Measurements from ENCODE around the gene PHEX.

Gene PHEX

DNA sequence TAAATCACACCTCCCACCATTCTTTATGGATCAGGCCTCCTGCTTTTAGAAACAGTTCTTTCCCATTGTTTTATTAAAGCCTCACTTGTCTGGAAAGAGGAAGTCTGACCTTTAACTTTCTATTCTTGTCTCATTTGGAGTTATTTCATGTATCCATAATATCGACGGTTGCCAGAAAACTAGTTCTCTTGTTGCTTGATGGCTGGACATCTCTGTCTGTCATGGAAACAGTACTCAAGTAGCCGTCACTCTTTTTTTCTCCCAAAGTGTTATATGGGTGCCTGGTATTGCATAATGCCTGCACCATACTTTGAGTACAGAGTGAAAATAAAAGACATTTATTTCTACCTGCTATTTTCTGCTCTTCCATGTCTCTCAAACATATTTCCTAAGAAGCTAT is 61.4 kb downstream of the PHEX start:
- H4K20me1 ChIP-seq (ENCODE audit: insufficient read depth, low read length): no peaks in the 10 kb centered on the region
- no peaks in the 10 kb centered on the region for H3K9me2 ChIP-seq (ENCODE audit: low read depth, low read length)
- no peak overlapping the region for H2AFZ ChIP-seq (ENCODE audit: low read length)
- no peak overlapping the region for H3K4me2 ChIP-seq (ENCODE audit: low read length)
- no peaks in the 10 kb centered on the region for H3K4me1 ChIP-seq (ENCODE audit: insufficient read depth, low read length, severe bottlenecking)
- no peaks in the 10 kb centered on the region for H3K27me3 ChIP-seq (ENCODE audit: insufficient read depth, low read length)
- no peak overlapping the region for H3K9ac ChIP-seq (ENCODE audit: low read length)
- H3F3A ChIP-seq (ENCODE audit: insufficient read depth, low read length): no peaks in the 10 kb centered on the region
- TF ChIP-seq EZH2 (IDR thresholded peaks at IDR 0.05; ENCODE audit: borderline replicate concordance, low read length): no peak
- TF ChIP-seq, protein P1, sequence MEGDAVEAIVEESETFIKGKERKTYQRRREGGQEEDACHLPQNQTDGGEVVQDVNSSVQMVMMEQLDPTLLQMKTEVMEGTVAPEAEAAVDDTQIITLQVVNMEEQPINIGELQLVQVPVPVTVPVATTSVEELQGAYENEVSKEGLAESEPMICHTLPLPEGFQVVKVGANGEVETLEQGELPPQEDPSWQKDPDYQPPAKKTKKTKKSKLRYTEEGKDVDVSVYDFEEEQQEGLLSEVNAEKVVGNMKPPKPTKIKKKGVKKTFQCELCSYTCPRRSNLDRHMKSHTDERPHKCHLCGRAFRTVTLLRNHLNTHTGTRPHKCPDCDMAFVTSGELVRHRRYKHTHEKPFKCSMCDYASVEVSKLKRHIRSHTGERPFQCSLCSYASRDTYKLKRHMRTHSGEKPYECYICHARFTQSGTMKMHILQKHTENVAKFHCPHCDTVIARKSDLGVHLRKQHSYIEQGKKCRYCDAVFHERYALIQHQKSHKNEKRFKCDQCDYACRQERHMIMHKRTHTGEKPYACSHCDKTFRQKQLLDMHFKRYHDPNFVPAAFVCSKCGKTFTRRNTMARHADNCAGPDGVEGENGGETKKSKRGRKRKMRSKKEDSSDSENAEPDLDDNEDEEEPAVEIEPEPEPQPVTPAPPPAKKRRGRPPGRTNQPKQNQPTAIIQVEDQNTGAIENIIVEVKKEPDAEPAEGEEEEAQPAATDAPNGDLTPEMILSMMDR (IDR thresholded peaks at IDR 0.05; ENCODE audit: low read length): no peak
- no peaks in the 10 kb centered on the region for H3K79me2 ChIP-seq (ENCODE audit: insufficient read depth, low read length)
- H3K36me3 ChIP-seq (ENCODE audit: insufficient read depth, low read length): no peaks in the 10 kb centered on the region
- H3K9me3 ChIP-seq (ENCODE audit: low read length): no peaks in the 10 kb centered on the region
- H3K4me3 ChIP-seq (ENCODE audit: low read depth, low read length, poor library complexity, severe bottlenecking): no peak overlapping the region
- no peak overlapping the region for H3K27ac ChIP-seq (ENCODE audit: low read depth, low read length, poor library complexity, severe bottlenecking)

DNA sequence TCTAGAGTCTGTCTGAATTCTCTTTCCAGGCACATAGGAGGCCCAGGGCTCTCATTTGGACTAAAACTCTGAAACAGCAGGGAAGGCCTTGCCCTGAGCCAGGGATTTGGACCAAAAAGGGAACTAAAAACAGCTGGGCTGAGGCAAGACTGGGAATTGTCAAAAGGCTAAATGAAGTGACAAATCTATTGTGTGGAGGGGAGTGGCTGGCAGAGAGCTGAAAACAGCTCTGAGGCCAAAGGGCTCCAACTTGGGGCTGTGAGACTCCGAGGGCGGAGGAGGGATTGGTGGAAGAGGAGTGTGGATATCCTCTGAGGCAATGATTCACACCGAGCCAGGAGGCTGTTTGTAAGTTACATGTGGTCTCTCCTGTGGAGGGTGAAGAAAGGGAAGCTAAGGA is 63.2 kb downstream of the PHEX start:
- Histone ChIP-seq H3K9me3 (ENCODE audit: low read length) (no peaks in the 10 kb centered on the region), H2AFZ (ENCODE audit: low read length) (no peak overlapping the region), H3K36me3 (ENCODE audit: insufficient read depth, low read length) (no peaks in the 10 kb centered on the region), H3K79me2 (ENCODE audit: insufficient read depth, low read length) (no peaks in the 10 kb centered on the region), H3K27ac (ENCODE audit: low read depth, low read length, poor library complexity, severe bottlenecking) (no peak overlapping the region), H3K27me3 (ENCODE audit: insufficient read depth, low read length) (no peaks in the 10 kb centered on the region), H3K4me1 (ENCODE audit: insufficient read depth, low read length, severe bottlenecking) (no peaks in the 10 kb centered on the region), H3F3A (ENCODE audit: insufficient read depth, low read length) (no peaks in the 10 kb centered on the region), H3K4me2 (ENCODE audit: low read length) (no peak overlapping the region), H4K20me1 (ENCODE audit: insufficient read depth, low read length) (no peaks in the 10 kb centered on the region), H3K4me3 (ENCODE audit: low read depth, low read length, poor library complexity, severe bottlenecking) (no peak overlapping the region), H3K9ac (ENCODE audit: low read length) (no peak overlapping the region), H3K9me2 (ENCODE audit: low read depth, low read length) (no peaks in the 10 kb centered on the region)
- no peak for TF ChIP-seq EZH2 (IDR thresholded peaks at IDR 0.05; ENCODE audit: borderline replicate concordance, low read length)
- TF ChIP-seq, protein P1 (IDR thresholded peaks at IDR 0.05; ENCODE audit: low read length): no peak

GRCh38 chrX:22095856-22096255 is 63.7 kb downstream of the PHEX start:
- no peak overlapping the region for H3K27ac ChIP-seq (ENCODE audit: low read depth, low read length, poor library complexity, severe bottlenecking)
- H3K9ac ChIP-seq (ENCODE audit: low read length): no peak overlapping the region
- no peaks in the 10 kb centered on the region for H3K27me3 ChIP-seq (ENCODE audit: insufficient read depth, low read length)
- no peaks in the 10 kb centered on the region for H3K9me2 ChIP-seq (ENCODE audit: low read depth, low read length)
- H3K4me2 ChIP-seq (ENCODE audit: low read length): no peak overlapping the region
- no peaks in the 10 kb centered on the region for H4K20me1 ChIP-seq (ENCODE audit: insufficient read depth, low read length)
- H3K4me1 ChIP-seq (ENCODE audit: insufficient read depth, low read length, severe bottlenecking): no peaks in the 10 kb centered on the region
- no peaks in the 10 kb centered on the region for H3F3A ChIP-seq (ENCODE audit: insufficient read depth, low read length)
- TF ChIP-seq, protein P1 (IDR thresholded peaks at IDR 0.05; ENCODE audit: low read length): no peak
- TF ChIP-seq EZH2 (IDR thresholded peaks at IDR 0.05; ENCODE audit: borderline replicate concordance, low read length): no peak
- no peak overlapping the region for H3K4me3 ChIP-seq (ENCODE audit: low read depth, low read length, poor library complexity, severe bottlenecking)
- no peaks in the 10 kb centered on the region for H3K9me3 ChIP-seq (ENCODE audit: low read length)
- no peaks in the 10 kb centered on the region for H3K79me2 ChIP-seq (ENCODE audit: insufficient read depth, low read length)
- no peaks in the 10 kb centered on the region for H3K36me3 ChIP-seq (ENCODE audit: insufficient read depth, low read length)
- no peak overlapping the region for H2AFZ ChIP-seq (ENCODE audit: low read length)
